OCI-LY7 (cell line): ENCODE data around the gene MT4. TPM values are rescaled to one million over a fixed set of nuclear protein-coding genes. Genes with fewer than 3 reads are reported as not detected.

Experiments used
- BruUV-seq: library from RNA; stranded (reverse); fragments of 400-500 nt; replicated peaks from 2 replicates; lab custom pipeline; 2021; lab: Mats Ljungman, UMichigan
- CTCF ChIA-PET: fragments of 300-600 bp; sonication (Branson Sonifier 250); formaldehyde crosslinking; loops from one replicate; lab custom pipeline; 2022; ENCODE audit warnings: antibody characterized with exemption; ENCODE audit not compliant: unreplicated experiment; lab: Charles Lee
- POLR2A ChIA-PET: fragments of 300-600 bp; sonication (Branson Sonifier 250); formaldehyde crosslinking; loops from one replicate; lab custom pipeline; 2022; ENCODE audit warnings: antibody characterized with exemption; lab: Charles Lee
- DNase-seq: peaks from one replicate; pipeline ENCODE4 v3.0.0-alpha.2; 2015; ENCODE audit warnings: low spot score
- H2AFZ ChIP-seq: fragments of 200-600 bp; sonication (generic), shearing (Covaris generic); 2 replicates; pipeline ENCODE4 v1.6.1; 2014; ENCODE audit warnings: mild to moderate bottlenecking, antibody characterized with exemption, low read length, moderate library complexity
- H3K27ac ChIP-seq: fragments of 200-600 bp; sonication (generic); 2 replicates; pipeline ENCODE4 v1.5.1; 2014; ENCODE audit warnings: mixed run types, low read depth, mild to moderate bottlenecking, moderate library complexity, low read length, inconsistent platforms; ENCODE audit not compliant: poor library complexity, severe bottlenecking
- H3K36me3 ChIP-seq: fragments of 200-600 bp; sonication (generic); 2 replicates; pipeline ENCODE4 v1.6.1; 2014; ENCODE audit warnings: mild to moderate bottlenecking, antibody characterized with exemption, low read length, moderate library complexity, mixed read lengths; ENCODE audit not compliant: insufficient read depth
- H3K4me1 ChIP-seq: fragments of 200-600 bp; sonication (generic); 2 replicates; pipeline ENCODE4 v1.5.1; 2014; ENCODE audit warnings: mild to moderate bottlenecking, low read length; ENCODE audit not compliant: insufficient read depth, poor library complexity, severe bottlenecking
- H3K4me2 ChIP-seq: fragments of 200-600 bp; sonication (generic); 2 replicates; pipeline ENCODE4 v1.6.1; 2014; ENCODE audit warnings: mild to moderate bottlenecking, low read length
- H3K4me3 ChIP-seq: fragments of 200-600 bp; sonication (generic); 2 replicates; pipeline ENCODE4 v1.5.1; 2014; ENCODE audit warnings: mild to moderate bottlenecking, low read depth, low read length; ENCODE audit not compliant: poor library complexity, severe bottlenecking
- H3K79me2 ChIP-seq: fragments of 200-600 bp; sonication (generic); 2 replicates; pipeline ENCODE4 v1.6.1; 2016; ENCODE audit warnings: low read depth, mild to moderate bottlenecking, low read length, moderate library complexity, mixed read lengths; ENCODE audit not compliant: insufficient read depth
- H3K9me2 ChIP-seq: fragments of 200-600 bp; sonication (generic); 2 replicates; pipeline ENCODE4 v1.6.1; 2016; ENCODE audit warnings: mild to moderate bottlenecking, low read length, mixed read lengths; ENCODE audit not compliant: insufficient read depth
- H3K9me3 ChIP-seq: fragments of 200-600 bp; sonication (generic); 2 replicates; pipeline ENCODE4 v1.6.1; 2014; ENCODE audit warnings: mild to moderate bottlenecking, mixed run types, low read length, mixed read lengths
- H4K20me1 ChIP-seq: fragments of 200-600 bp; sonication (generic); 2 replicates; pipeline ENCODE4 v1.6.1; 2014; ENCODE audit warnings: mild to moderate bottlenecking, antibody characterized with exemption, low read length, moderate library complexity, mixed read lengths; ENCODE audit not compliant: insufficient read depth
- CTCF ChIP-seq: fragments of 200-600 bp; sonication (generic); conservative IDR thresholded peaks from 2 replicates; pipeline ENCODE4 v1.5.1; 2014; ENCODE audit warnings: mild to moderate bottlenecking, antibody characterized with exemption, low read length, moderate library complexity, mixed read lengths
- EZH2phosphoT487 ChIP-seq: fragments of 200-600 bp; sonication (generic); IDR thresholded peaks from 2 replicates; pipeline ENCODE4 v1.6.1; 2018; ENCODE audit warnings: low read depth, borderline replicate concordance, mild to moderate bottlenecking, mixed run types, antibody characterized with exemption, low read length, moderate library complexity, mixed read lengths
- intact Hi-C: fragments of 100-400 bp; cut with micrococcal nuclease; formaldehyde crosslinking; loops from one replicate; pipeline ENCODE4 v1.10.0; 2022; ENCODE audit not compliant: unreplicated experiment
- total RNA-seq, 2 experiments: library from RNA; depleted of rRNA in 1 of 2; stranded (reverse); fragments of >200 nt in 1 of 2; shearing (Covaris generic) in 1 of 2; gene quantifications; 2 replicates each; pipeline ENCODE4 v1.2.3, GENCODE V29; 2014 to 2022

MT4 gene
- total RNA-seq, 2 experiments from 2014 or later, result not detected

- Histone ChIP-seq H3K79me2 (no peaks in the 10 kb centered on the region), H3K4me3 (no peak overlapping the region), H3K9me2 (no peaks in the 10 kb centered on the region), H3K4me2 (peak overlapping the region; percentile 6), H3K9me3 (no peaks in the 10 kb centered on the region), H3K36me3 (no peaks in the 10 kb centered on the region), H3K4me1 (peaks cover 26% of the 10 kb centered on the region), H2AFZ (peak overlapping the region; percentile 20; the same call in 1 of the 2 replicates), H3K27ac (no peak overlapping the region), H4K20me1 (no peaks in the 10 kb centered on the region)
- peak; percentile 63 for DNase-seq
- ChIA-PET POLR2A (interaction anchor here (0.6 to 2.2 kb wide), 2 partner anchors 10 to 72 kb away, joined by 3 to 7 read pairs; no protein-coding TSS in a partner anchor), CTCF (no interaction called here)
- no peak for TF ChIP-seq EZH2phosphoT487
- intact Hi-C loops, result no loop called here
- no TSS peak for BruUV-seq
Observed at GRCh38 chr16:56551796-56552738, 12.8 kb upstream of the MT4 start.

- POLR2A ChIA-PET, result no interaction called here
- no TSS peak for BruUV-seq
- CTCF ChIA-PET, result no interaction called here
Observed at GRCh38 chr16:56554441-56554840, 10.4 kb upstream of the MT4 start.

More at GRCh38 chr16:56554441-56554840, 10.4 kb upstream of the MT4 start:
- TF ChIP-seq EZH2phosphoT487, result no peak
- TF ChIP-seq CTCF, result no peak
- no peak overlapping the region for H3K27ac ChIP-seq
- H3K36me3 ChIP-seq, result no peaks in the 10 kb centered on the region
- no peaks in the 10 kb centered on the region for H3K79me2 ChIP-seq
- H3K9me3 ChIP-seq, result no peaks in the 10 kb centered on the region
- no peak overlapping the region for H3K4me3 ChIP-seq
- intact Hi-C loops, result no loop called here
- H3K9me2 ChIP-seq, result no peaks in the 10 kb centered on the region
- no peak for DNase-seq
- H2AFZ ChIP-seq, result no peak overlapping the region
- no peak overlapping the region for H3K4me2 ChIP-seq
- H3K4me1 ChIP-seq, result peaks cover 13% of the 10 kb centered on the region
- H4K20me1 ChIP-seq, result no peaks in the 10 kb centered on the region
